GM21526 (cell line): Measurements from ENCODE around the gene RELL2.

Experiments used
- ATAC-seq: cut with Tn5 transposase; IDR thresholded peaks from one replicate; pipeline ENCODE4 v1.9.1; 2021; ENCODE audit warnings: moderate library complexity; ENCODE audit not compliant: unreplicated experiment, low FRiP score

Gene RELL2

DNA sequence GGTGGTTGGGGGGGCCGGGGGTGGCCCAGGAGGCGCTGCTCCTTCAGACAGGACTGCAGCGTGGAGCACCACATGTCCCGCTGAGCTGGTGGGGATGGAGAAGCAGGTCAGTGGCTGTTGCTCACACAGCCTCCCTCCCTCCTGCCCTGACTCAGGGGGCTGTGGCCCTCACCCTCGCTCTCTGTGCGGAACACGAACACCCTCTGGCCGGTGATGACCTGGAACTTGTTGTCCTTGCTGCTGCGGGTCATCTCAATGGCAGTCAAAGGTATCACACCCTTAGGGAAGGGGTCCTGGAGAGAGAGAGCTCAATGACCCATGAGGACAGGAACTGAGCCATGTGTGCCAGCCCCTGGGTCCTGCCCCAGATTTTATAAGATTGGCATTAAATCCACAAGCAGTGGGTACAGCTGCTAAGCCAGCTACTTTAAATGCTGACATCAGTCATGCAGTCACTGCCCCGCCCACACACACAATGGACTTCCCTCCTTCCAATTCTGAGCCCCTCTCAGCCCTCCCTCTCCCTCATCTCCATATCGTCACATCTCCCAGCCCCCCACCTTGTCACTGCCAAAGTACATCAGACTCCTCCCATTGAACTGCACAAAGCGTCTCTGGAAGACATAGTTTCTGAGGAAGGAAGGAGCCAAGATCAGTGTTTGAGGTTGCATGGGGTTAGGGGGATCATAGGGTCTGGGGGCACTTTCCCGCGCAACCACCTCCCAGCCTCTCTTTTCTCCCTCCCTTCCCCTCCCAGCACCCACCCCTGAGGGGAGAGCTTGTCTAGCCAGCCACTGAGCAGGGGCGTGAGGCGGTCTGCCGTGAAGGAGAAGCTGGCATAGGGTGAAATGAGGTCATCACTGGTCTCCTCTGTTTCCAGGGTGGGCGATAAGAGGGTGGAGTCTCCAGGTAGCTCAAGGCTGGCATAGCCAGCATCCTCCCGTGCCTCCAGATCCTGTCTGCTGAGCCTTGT, 36.3 kb downstream of the RELL2 start:
- ATAC-seq = no peak

DNA sequence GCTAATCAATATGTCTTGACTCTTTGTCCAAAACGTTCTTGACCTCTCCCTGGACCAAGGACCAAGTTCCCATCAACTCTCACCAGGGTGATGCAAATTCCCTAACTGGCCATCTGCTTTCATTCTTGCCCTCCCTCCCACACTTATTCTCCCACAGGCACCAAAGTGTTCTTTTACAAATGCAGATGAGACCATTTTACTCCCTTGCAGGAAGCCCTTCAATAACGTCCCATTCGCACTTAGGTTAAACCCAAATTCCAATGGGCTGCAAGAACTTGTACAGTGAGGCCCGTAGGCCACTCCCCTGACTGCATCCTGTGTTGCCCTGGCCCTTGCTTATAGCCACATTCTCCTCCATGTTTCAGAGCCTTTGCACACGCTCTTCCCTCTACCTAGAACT, 38.0 kb downstream of the RELL2 start:
- ATAC-seq = no peak

DNA sequence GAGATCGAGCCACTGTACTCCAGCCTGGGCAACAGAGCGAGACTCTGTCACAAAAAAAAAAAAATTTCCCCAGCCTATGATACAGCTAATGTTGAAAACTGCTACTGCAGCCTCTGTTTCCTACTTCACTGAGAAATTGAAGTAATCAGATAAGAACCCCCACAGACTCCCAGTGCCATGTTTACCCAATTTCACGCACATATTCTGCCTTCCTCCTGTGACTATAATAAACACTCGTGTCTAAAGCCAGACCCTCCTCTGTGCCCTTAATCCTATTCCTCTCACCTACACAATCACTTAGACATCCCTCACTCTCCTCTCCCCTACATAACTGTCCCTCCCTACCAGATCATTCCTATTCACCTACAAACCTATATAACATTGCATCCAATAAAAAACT, 38.9 kb downstream of the RELL2 start:
- no peak for ATAC-seq

DNA sequence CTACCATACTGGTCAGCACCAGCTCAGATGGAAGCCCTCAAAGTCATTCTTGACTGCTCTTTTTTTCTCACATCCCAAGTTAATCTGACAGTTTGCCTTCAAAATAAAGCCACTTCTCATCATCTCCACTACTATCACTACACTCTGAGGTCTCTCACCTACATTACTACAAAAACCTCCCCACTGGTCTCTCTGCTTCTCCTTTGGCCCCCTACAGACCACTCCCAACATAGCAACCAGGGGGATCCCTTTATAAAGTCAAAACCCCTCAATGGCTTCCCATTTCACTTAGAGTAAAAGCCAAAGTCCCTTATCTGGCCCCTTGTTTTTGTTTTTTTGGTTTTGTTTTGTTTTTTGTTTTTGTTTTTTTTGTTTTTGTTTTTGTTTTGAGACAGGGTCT, 40.6 kb downstream of the RELL2 start:
- no peak for ATAC-seq

DNA sequence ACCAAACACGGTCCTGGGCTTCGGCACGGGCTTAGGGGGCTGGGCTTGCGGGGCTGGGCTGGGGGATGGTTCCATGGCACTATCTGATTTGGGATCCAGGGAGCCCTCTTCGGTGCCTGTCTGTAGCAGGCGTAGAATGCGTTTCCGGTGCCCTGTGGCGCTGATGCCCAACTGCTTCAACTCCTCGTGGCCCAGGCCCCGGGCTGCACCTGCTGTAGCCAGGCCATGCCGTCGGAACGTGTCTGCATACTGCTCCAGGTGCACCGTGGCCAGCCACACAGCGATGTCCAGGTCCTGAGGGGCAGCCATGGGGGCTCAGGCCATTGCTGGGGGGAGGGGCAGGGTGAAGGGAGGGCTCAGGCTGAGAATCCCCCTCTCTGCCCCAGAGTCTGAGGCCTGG, 43.4 kb downstream of the RELL2 start:
- no peak for ATAC-seq

DNA sequence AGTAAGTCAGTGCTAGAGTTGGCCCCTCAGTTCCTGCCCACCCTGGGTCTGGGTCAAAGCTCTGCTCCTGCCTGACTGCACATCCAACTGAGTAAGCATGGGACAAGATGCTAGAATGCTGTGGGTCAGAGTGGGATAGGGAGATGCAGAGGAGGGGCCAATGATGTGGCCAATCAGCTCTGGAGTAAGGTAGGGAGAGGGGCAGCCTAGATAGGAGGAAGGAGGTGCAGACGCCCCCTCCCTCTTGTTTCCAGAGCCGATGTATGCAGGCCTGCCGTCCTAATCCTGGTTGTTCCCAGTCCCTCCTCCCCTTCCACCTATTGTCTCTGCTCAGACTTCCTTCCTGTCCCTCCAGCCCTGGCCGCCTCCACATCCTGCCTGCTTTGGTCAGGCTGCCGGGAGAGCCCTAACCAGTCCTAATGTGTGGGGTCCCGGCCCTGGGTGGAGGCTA, 44.0 kb downstream of the RELL2 start:
- ATAC-seq = no peak

DNA sequence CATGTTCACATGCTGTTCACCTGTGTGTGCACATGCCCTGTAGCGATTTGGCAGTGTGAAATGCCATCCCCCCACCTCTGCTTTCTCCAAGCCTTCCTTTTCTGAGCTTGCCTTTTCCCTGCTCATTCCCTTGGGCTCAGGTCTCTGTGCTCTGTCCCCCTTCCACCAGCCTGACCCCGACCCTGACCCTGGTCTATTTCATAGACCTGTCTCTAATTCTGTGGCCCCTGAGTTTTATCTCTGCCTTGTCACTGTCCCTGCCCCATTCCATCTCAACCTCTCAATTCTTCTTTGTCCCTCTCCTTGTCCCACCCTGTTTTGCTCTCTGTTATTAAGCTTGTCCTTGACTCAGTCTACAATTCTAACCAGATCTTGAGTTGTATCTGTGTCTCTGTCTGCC, 44.5 kb downstream of the RELL2 start:
- no peak for ATAC-seq

DNA sequence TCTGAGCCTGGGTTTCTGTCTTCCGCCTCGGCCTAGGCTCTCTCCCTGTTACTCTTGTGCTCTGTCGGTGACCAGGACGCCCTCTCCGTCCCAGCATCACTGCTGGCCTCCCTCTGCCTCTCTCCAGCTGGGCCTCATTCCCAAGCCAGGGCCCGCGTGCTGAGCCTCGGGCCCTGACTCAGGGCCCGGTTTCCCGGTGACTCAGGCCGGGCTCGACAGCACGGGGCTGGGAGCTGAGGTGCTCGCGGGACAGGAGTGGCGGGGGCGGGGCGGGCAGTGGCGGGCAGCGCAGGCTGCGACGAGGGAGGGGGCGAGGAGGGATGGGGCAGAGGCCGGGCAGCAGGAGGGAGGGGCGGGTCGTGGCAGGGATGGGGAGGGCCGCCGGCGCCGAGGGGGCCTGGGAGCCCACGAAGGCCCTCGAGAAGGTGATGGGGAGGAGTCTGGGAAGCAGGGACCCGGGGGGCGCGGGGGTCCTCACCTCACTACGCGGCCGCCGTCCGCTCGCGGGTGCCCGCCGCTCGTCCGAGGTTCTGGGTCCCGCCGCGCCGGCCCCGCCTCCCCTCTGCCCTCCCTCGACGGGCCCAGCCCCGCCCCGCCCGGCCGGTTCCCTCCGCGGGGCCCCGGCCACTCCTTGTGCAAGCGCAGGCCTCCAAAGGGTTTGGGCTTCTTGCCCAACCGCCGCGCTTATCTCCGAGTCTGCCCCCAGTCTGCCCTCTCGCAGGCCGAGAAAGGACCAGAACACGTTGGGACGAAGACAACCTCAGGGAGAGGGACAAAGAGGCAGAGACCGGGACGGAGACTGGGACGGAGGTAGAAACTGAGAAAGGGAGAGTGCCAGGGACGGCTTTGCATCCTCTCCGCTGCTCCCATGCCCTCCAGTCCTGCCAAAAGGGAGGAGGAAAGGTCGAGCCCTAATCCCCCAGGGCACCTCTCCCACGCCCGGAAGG, 45.2 kb downstream of the RELL2 start, which contains the start of gene ARAP3:
Gene ARAP3 (minus strand): TSS at position 536 of the 947 bp plus-strand sequence. CDS start 1,744 bp downstream, outside the sequence.
- no peak for ATAC-seq

DNA sequence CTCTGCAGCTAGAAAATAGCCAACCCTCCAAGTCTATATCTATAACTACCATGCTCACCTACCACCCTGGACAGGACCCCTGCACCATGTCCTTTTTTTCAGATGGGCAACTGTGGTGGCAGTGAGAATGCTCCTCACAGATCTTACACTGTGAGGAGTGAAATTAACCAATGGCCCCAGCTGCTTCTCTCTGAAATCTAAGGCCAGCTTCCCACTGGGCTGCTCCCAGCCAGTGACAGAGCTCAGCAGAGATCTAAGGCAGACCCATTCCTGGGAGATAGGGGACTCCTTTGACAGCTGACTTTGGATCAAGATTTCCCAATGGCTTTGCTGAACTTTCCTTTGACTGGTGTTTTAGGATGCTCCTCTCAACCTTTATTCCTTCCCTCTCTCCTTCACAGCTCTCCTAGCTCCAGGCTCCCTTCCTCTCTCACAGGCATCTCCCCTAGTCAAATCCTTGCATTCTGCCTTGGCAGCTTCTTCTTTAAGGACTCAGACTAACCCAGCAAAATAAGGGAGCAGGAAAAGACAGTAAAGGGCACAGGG, 46.9 kb downstream of the RELL2 start:
- no peak for ATAC-seq

DNA sequence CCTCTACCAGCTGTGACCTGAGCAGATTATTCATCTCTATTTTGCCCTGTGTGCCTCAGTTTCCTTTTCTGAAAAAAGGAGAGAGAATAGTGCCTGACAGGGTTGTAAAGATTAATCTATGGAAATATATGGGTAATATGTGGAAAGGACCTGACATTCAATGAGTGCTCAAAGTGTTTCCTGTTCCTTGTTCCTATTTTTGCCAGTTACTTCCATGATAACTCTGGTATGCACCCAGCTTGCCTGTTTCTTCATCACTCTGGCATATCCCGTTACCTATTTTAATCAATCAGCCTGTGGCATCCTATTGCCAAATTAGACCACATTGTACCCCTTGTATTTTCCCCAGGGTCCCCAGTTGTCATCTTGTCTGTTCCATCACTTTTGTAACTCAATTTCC, 48.8 kb downstream of the RELL2 start:
- no peak for ATAC-seq

DNA sequence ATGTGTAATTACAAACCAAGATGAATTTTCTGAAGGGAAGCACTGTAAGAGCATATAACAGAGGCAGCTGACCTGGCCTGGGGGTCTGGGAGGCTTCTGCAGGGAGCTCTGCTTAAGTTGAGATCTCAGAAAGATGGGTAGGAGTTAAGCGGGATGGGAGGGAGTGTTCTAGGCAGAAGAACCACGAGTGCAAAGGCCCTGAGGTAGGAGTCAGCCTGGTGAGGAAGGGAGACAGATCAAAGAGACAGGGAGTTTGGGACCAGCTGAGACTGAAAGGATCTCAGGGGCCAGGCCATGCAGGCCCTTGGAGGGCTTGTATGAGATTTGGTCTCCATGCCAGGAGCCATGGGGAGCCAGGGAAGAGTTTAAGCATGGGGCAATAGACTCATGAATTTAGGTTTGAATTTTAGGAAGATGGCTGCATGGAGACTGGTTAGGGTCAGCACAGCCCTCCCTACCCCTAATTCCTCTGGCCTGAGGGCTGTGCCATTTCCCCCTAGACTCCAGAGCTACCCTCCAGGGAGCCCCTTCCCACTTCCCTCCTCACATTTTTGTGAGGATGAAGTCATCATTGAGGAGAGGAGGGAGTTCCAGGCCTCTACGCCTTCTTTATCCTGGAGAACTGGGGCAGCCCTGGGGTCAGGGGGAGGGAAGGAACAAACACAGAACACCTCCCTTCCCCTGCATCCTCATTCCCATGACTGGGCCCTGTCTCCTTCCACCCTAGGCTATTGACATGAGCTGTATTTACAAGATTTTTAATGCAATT, 50.0 kb downstream of the RELL2 start:
- no peak for ATAC-seq
